IMR-90 (cell line): ENCODE results near the gene SMTNL1. TPM values are rescaled to one million over a fixed set of nuclear protein-coding genes. Genes with fewer than 3 reads are reported as not detected.

Experiments used
- ATAC-seq: fragments of 200-7000 bp; cut with Tn5 transposase; 2 replicates; pipeline ENCODE4 v1.9.1; 2020; ENCODE audit warnings: low read depth, mild to moderate bottlenecking, moderate library complexity
- BruUV-seq: library from RNA; stranded (reverse); fragments of 400-500 nt; replicated peaks from 2 replicates; lab custom pipeline; 2021; lab: Mats Ljungman, UMichigan
- CTCF ChIA-PET: fragments of 300-600 bp; formaldehyde crosslinking; extraction: SDS; loops from one replicate; lab custom pipeline; 2021; ENCODE audit warnings: antibody characterized with exemption; lab: Yijun Ruan, JAX
- POLR2A ChIA-PET: fragments of 300-600 bp; sonication (Branson Sonifier 250); formaldehyde crosslinking; loops from one replicate; lab custom pipeline; 2022; ENCODE audit warnings: antibody characterized with exemption; ENCODE audit not compliant: unreplicated experiment; lab: Charles Lee
- DNase-seq: peaks from one replicate; pipeline ENCODE4 v3.0.0; 2013
- H2AFZ ChIP-seq: replicated peaks from 2 replicates; pipeline ENCODE3; 2013; ENCODE audit warnings: low read length, mild to moderate bottlenecking; ENCODE audit not compliant: poor library complexity
- H2AK5ac ChIP-seq: 2 replicates; pipeline ENCODE4 v1.6.1; 2013; ENCODE audit warnings: low read depth, low read length, inconsistent platforms
- H2AK9ac ChIP-seq: replicated peaks from 2 replicates; pipeline ENCODE3; 2013; ENCODE audit warnings: mild to moderate bottlenecking, low read depth, low read length, moderate library complexity; ENCODE audit not compliant: poor library complexity
- H2BK120ac ChIP-seq: 2 replicates; pipeline ENCODE4 v1.6.1; 2013; ENCODE audit warnings: low read depth, low read length, inconsistent platforms
- H2BK15ac ChIP-seq: 3 replicates; pipeline ENCODE4 v1.6.1; 2013; ENCODE audit warnings: low read depth, low read length, inconsistent platforms
- H2BK20ac ChIP-seq: 2 replicates; pipeline ENCODE4 v1.6.1; 2013; ENCODE audit warnings: low read depth, mild to moderate bottlenecking, inconsistent platforms, low read length, moderate library complexity
- H2BK5ac ChIP-seq: 2 replicates; pipeline ENCODE4 v1.6.1; 2013; ENCODE audit warnings: mild to moderate bottlenecking, low read depth, low read length, inconsistent platforms; ENCODE audit not compliant: poor library complexity, severe bottlenecking
- H3K14ac ChIP-seq: replicated peaks from 2 replicates; pipeline ENCODE4 v1.6.1; 2013; ENCODE audit warnings: low read depth, low read length, inconsistent platforms
- H3K18ac ChIP-seq: 2 replicates; pipeline ENCODE4 v1.6.1; 2013; ENCODE audit warnings: low read depth, low read length, control low read depth
- H3K23ac ChIP-seq: 2 replicates; pipeline ENCODE4 v1.6.1; 2013; ENCODE audit warnings: low read depth, low read length, inconsistent platforms
- H3K27ac ChIP-seq: 2 replicates; pipeline ENCODE4 v1.5.1; 2013; ENCODE audit warnings: mild to moderate bottlenecking, control low read depth, low read length; ENCODE audit not compliant: insufficient read depth
- H3K27me3 ChIP-seq: 2 replicates; pipeline ENCODE4 v1.6.1; 2013; ENCODE audit warnings: low read length; ENCODE audit not compliant: control insufficient read depth, insufficient read depth
- H3K36me3 ChIP-seq: 2 replicates; pipeline ENCODE4 v1.6.1; 2013; ENCODE audit warnings: low read length, mixed read lengths; ENCODE audit not compliant: control insufficient read depth, insufficient read depth
- H3K4ac ChIP-seq: 2 replicates; pipeline ENCODE4 v1.6.1; 2013; ENCODE audit warnings: low read depth, low read length, inconsistent platforms
- H3K4me1 ChIP-seq: 2 replicates; pipeline ENCODE4 v1.6.1; 2013; ENCODE audit warnings: low read length, mixed read lengths; ENCODE audit not compliant: control insufficient read depth, insufficient read depth
- H3K4me2 ChIP-seq: 2 replicates; pipeline ENCODE4 v1.6.1; 2013; ENCODE audit warnings: low read depth, mild to moderate bottlenecking, control low read depth, low read length, moderate library complexity
- H3K4me3 ChIP-seq: 2 replicates; pipeline ENCODE4 v1.5.1; 2013; ENCODE audit warnings: low read depth, mild to moderate bottlenecking, control low read depth, low read length, moderate library complexity; ENCODE audit not compliant: insufficient read depth
- H3K56ac ChIP-seq: 2 replicates; pipeline ENCODE4 v1.6.1; 2013; ENCODE audit warnings: low read length, inconsistent platforms; ENCODE audit not compliant: insufficient read depth; ENCODE audit errors: extremely low read depth
- H3K79me1 ChIP-seq, 2 experiments: 2 replicates each; pipeline ENCODE4 v1.6.1; 2013; ENCODE audit warnings: low read length in 2 of 2, inconsistent platforms in 1 of 2, low read depth in 1 of 2
- H3K9ac ChIP-seq: 2 replicates; pipeline ENCODE4 v1.6.1; 2013; ENCODE audit warnings: low read depth, low read length, control low read depth
- H3K9me1 ChIP-seq: 2 replicates; pipeline ENCODE4 v1.6.1; 2013; ENCODE audit warnings: low read length, inconsistent platforms; ENCODE audit not compliant: insufficient read depth
- H3K9me3 ChIP-seq: 2 replicates; pipeline ENCODE4 v1.6.1; 2013; ENCODE audit warnings: low read length; ENCODE audit not compliant: control insufficient read depth, insufficient read depth
- H4K20me1 ChIP-seq: 2 replicates; pipeline ENCODE4 v1.6.1; 2013; ENCODE audit warnings: low read length, inconsistent platforms; ENCODE audit not compliant: insufficient read depth
- H4K5ac ChIP-seq: 2 replicates; pipeline ENCODE4 v1.6.1; 2013; ENCODE audit warnings: mild to moderate bottlenecking, low read depth, low read length, control low read depth
- H4K8ac ChIP-seq, 2 experiments: 2 replicates each; pipeline ENCODE4 v1.6.1; 2013; ENCODE audit warnings: low read depth in 2 of 2, low read length in 2 of 2, control low read depth in 1 of 2, inconsistent platforms in 1 of 2
- H4K91ac ChIP-seq: 2 replicates; pipeline ENCODE4 v1.6.1; 2013; ENCODE audit warnings: low read depth, low read length, inconsistent platforms; ENCODE audit not compliant: insufficient read depth
- RCOR1 ChIP-seq: IDR thresholded peaks from 2 replicates; pipeline ENCODE4 v1.6.1; 2012; ENCODE audit warnings: mild to moderate bottlenecking, low read length, improper control_type of control experiment; ENCODE audit not compliant: insufficient replicate concordance
- WGBS, 2 experiments: methylation state at CpG; one replicate each; pipeline versions ENCODE4 v1.1.5 to v1.1.7; 2013; ENCODE audit warnings: missing lambda C conversion rate in 2 of 2; ENCODE audit not compliant: insufficient read length in 1 of 2; ENCODE audit errors: extremely low coverage in 2 of 2; 5-methylcytosine and 5-hydroxymethylcytosine counted together
- dilution Hi-C: fragments of 300-500 bp; cut with HindIII; formaldehyde crosslinking; loops from one replicate; pipeline ENCODE4 v1.14.3; 2018; ENCODE audit warnings: low sequenced_read_pairs; ENCODE audit not compliant: unreplicated experiment
- in situ Hi-C: fragments of 300-500 bp; cut with MboI; formaldehyde crosslinking; loops from 3 replicates; pipeline ENCODE4 v1.14.3; 2019; ENCODE audit warnings: low sequenced_read_pairs, inconsistent platforms, mixed read lengths
- intact Hi-C: fragments of 100-400 bp; cut with micrococcal nuclease; formaldehyde crosslinking; loops from 2 replicates; pipeline ENCODE4 v1.10.0; 2022
- polyA plus RNA-seq, 3 experiments: library from polyadenylated mRNA; depleted of rRNA; stranded (reverse); fragments of >200 nt; gene quantifications; 2 replicates each; pipeline ENCODE4 v1.2.3, GENCODE V29; 2012; ENCODE audit warnings: low replicate concordance in 1 of 3
- total RNA-seq: library from RNA; depleted of rRNA; stranded (reverse); fragments of >200 nt; gene quantifications from 2 replicates; pipeline ENCODE4 v1.2.3, GENCODE V29; 2012

Gene SMTNL1
- total and polyA plus RNA-seq, 2 of the 4 experiments (the other 2 are of a cell fraction), result not detected

- in situ Hi-C loops (loop anchor here (25.0 kb wide), 1 partner anchor 667 kb away; no protein-coding TSS in a partner anchor), dilution Hi-C loops (no loop called here), intact Hi-C loops (no loop called here)
- ChIA-PET CTCF (no interaction called here), POLR2A (no interaction called here)
- no TSS peak for BruUV-seq
- Histone ChIP-seq H3K4me1 (peaks cover 12% of the 10 kb centered on the region), H2AK9ac (no peak overlapping the region), H2AK5ac (no peak overlapping the region), H3K14ac (no peak overlapping the region), H4K8ac (no peak overlapping the region), H3K4me2 (no peak overlapping the region), H3K18ac (no peak overlapping the region), H4K91ac (no peak overlapping the region), H2BK20ac (no peak overlapping the region), H4K20me1 (no peaks in the 10 kb centered on the region; the same call in 1 of the 2 replicates), H3K23ac (no peak overlapping the region), H2BK15ac (no peak overlapping the region), H3K36me3 (peaks cover 20% of the 10 kb centered on the region), H3K9me3 (no peaks in the 10 kb centered on the region), H4K5ac (no peak overlapping the region), H3K56ac (no peak overlapping the region), H3K9me1 (peaks cover 13% of the 10 kb centered on the region; the same call in 1 of the 2 replicates), H3K79me1 (peaks cover 3 to 26% of the 10 kb centered on the region in 2 experiments; a peak in 3 of 4 replicates), H2BK120ac (no peak overlapping the region), H3K27me3 (no peaks in the 10 kb centered on the region), H2AFZ (no peak overlapping the region), H2BK5ac (no peak overlapping the region), H3K27ac (no peak overlapping the region), H3K9ac (no peak overlapping the region), H3K4me3 (no peak overlapping the region), H3K4ac (no peak overlapping the region)
- no peak for TF ChIP-seq RCOR1
- ATAC-seq, result no peak
- WGBS, 2 experiments, result 100% methylated on average over 1 of the region's 4 CpGs; no CpG with 5 or more reads in 1 of the 2 experiments
- no peak for DNase-seq
These were observed 32.9 kb upstream of the SMTNL1 start for GRCh38 chr11:57504511-57504910.
